Measurements from ENCODE around the gene SETD1B.
"Not testable (repeated sequence)": the region's sequence is repeated elsewhere in the genome, so short reads cannot be mapped to it uniquely, and the experiment has no call there.

SETD1B gene

DNA sequence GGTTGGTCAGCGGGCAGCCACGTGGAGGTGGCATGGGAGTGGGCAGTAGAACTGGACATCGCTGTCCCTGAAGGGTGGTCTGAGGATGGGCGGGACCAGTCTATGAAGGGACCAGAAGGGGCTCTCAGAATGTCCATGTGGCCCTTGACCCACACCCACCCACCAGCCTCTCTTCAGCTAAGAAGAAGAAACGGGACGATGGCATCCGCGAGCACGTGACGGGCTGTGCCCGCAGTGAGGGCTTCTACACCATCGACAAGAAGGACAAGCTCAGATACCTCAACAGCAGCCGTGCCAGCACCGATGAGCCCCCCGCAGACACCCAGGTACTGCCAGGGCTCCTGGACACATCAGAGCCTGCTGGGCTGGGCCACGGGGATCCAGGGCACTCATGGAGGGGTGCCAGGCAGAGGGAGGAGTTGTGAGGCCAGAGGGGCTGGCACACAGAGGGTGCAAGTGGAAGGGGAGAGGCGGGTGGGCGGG is 21.3 kb downstream of the SETD1B start:
- DNase-seq (ENCODE audit: low read depth), result no peak

DNA sequence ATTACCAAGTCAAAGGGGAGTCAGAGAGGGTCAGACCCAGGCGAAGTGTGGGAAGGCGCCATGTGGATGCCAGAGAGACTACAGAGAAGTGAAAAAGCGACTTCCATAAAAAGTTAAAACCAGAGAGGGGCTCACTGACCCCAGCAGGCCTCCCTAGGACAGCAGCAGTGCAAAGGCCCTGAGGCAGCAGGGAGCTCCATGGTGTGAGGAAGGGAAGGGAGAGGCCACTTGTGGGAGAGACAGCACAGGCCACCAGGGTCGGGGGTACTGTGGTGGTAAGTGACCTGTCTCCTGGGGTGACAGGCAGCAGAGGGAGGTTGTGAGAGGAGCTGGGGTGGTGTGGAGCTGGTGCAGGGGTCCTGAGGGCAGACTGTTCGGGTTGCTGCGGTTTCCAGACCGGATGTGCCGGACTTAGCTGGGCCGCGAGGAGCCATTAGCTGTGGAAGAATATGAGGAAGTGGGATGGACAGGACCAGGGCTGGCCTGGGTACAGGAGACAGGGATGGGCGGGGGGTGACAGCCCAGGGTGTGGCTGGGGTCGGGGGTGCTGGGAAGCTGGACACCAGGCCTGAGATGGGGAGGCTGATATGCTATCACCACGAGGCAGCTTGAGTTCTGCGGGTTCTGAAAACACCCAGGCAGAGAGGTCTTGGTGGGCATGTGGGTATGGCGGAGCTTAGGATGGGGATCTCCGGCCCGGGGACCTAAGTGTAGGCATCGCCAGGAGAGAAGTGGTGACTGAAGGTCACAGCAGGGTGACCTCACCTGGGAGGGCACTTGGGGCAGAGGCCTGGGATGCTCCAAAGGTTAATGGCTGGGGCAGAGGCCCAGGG is 22.7 kb downstream of the SETD1B start:
- DNase-seq (ENCODE audit: low read depth), result no peak

DNA sequence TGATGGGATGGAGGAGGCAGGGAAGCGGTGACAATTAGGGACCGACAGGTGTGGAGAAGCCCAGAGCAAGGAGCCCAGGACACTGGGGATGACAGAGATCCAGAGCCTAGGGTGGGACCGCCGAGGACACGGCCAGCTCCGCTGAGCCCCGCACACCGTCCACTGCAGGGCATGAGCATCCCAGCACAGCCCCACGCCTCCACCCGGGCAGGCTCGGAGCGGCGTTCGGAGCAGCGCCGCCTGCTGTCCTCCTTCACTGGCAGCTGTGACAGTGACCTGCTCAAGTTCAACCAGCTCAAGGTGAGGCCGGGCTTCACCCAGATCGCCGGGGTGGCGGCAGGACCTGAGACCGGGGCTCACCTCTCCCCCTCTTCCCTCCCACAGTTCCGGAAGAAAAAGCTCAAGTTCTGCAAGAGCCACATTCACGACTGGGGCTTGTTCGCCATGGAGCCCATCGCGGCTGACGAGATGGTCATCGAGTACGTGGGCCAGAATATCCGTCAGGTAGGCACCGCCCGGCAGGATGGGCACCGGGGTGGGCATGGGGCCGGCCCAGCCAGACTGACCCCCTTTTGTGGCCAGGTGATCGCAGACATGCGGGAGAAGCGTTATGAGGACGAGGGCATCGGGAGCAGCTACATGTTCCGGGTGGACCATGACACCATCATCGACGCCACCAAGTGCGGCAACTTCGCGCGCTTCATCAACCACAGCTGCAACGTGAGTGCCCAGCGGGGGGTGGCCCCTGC is 23.7 kb downstream of the SETD1B start:
- DNase-seq (ENCODE audit: low read depth), result no peak

DNA sequence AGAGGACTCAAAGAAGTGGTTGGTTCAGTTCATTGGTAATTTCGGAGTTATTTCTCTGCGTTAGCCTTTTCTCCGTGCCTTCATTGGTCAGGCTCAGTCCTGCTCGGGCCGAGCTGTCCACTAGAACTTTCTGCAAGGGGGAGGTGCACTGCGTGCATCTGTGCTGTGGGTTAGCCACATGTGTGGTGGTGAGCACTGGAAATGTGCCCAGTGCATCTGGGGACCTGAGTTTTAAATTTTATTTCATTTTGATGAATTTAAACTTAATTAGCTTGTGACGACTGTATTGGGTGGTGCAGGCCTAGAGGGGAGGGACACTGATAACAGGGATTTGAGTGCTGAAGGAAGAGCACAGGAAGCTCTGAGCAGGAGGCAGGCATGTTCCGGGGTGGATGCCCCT is 24.5 kb downstream of the SETD1B start:
- no peak for DNase-seq (ENCODE audit: low read depth)

DNA sequence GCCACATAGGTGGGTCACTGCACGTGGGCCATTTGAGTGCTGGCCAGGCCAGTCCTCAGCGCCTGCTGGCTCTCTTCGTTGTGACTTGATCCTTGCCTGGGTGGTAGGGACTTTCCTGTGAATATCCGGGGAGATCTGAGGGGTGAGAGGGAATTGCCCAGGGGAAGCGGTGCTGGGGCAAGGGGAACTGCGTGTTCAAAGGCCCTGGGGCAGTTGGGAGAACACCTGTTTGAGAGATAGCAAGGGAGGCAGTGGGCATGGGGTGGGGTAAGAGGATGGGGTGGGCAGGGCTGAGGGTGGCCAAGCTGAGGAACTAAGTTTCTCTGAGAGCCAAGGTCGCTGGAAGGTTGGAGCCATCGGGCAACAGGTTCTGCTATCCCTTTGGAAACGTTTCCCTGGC is 25.0 kb downstream of the SETD1B start:
- no peak for DNase-seq (ENCODE audit: low read depth)

DNA sequence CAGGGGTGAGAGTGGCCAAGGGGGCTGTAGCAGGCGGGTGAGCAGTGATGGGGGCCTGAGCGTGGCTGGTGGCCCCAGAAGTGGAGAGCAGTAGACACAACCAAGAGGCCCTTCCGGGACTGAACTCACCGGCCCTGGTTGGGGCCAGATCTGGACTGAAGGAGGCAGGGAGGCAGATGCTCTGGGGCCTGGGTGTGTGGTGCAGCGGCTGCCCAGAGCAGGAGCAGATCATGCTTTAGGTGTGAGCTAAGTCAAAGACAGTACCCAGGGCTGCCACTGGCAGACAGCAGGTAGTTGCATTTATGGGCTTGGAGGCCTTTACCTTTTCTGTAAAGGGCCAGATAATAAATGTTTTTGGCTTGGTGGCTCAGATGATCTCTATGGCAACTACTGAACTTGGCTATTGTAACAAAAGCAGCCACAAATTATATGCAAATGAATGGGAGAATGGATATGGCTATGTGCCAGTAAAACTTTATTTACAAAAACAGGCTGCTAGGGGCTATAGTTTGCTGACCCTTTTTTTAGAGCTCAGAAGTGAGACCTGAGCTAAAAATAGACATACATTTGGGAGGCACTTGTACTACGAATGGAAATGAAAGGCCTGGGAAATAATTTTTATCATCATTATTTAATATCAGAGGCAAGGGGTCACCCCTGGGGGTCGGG is 25.6 kb downstream of the SETD1B start:
- no peak for DNase-seq (ENCODE audit: low read depth)

DNA sequence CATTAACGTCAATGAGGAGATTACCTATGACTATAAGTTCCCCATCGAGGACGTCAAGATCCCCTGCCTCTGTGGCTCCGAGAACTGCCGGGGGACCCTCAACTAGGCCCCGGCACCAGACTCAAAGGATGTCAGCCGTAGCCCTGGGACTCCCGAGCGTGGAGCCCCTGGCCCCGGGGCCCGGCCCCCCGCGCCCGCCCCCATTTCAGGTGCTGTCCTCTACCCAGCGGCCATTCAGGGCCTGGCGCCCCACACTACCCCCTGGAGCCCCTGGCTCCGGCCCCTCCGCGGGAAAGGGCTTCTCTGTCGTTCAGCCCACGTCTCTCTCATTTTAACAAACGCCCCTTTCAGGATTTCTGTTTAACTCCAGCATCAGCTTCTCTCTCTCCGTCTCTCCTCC is 26.3 kb downstream of the SETD1B start:
- DNase-seq (ENCODE audit: low read depth), result no peak

DNA sequence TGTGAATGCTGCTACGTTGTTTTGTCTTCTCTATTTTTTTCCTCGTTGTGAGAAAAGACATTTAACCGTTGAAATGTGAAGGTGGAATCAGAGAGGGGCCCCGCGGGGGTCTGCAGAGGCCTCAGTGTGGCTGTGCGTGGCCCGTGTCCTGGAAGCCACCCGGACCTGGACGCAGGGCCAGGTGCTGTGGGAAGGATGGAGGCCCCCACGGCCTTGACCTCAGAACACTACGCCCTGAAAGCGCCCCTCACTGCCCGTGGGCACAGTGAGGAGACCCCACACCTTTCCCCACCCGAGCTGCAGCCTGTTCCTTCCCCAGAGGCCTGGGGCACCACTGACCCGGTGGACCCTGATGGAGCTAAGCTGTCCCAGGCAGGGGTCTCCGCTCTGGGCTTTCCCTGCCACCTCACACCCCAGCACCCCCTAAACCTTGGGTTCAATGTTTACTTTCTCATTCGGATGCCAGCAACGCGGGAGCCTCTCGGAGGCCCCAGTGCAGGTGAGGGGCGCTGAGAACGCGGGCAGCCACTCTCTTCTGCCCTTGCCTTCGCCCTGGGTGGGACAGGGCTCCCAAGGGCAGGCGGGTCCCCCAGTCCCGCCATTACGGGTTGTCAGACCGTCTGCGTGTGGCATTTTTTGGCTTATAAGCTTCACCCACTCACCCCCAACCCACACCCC is 26.9 kb downstream of the SETD1B start:
- DNase-seq (ENCODE audit: low read depth), result no peak

DNA sequence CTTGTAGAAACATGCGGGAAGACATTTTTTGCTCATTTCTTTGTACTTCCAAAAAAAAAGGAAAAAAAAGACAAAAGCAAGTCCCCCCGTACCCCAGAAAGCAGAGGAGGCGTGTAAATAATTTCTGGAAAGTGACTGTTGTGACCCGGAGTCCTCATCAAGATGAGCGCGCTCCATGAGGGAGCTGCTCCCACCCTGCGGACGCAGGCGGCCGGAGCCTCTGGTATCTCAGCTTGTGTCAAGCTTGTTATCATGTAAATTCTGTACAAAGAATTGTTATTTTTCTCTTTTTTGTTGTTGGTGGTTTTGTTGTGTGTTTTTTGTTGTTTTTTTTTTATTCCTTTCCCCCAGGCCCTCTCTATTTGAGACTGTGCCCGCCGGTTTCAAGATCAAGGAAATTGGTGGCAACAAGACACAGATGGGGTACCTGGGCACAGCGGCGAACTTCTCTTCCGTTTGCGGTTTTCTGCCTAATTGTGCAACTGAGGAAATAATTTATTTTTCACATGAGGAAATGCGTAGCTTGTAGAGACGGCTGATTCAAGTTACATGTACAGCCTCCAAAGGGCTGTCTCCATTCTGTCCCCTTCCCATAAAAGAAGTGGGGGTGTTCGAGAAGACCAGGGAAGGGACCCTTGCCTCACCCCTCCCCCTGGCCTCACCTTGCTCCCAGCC is 27.9 kb downstream of the SETD1B start:
- no peak for DNase-seq (ENCODE audit: low read depth)

DNA sequence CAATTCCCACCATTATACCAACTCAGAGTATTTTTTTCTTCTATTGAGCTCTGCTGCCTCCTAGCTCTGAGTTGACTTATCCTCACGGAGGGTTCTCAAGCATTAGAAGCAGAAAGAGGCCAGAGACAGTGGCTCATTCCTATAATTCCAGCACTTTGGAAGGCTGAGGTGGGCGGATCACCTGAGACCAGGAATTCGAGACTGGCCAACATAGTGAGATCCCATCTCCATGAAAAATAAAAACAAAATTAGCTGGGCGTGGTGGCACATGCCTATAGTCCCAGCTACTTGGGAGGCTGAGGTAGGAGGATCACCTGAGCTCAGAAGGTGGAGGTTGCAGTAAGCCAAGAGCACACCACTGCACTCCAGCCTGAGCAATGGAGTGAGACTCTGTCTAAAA is 33.9 kb downstream of the SETD1B start:
- DNase-seq (ENCODE audit: low read depth), result no peak

DNA sequence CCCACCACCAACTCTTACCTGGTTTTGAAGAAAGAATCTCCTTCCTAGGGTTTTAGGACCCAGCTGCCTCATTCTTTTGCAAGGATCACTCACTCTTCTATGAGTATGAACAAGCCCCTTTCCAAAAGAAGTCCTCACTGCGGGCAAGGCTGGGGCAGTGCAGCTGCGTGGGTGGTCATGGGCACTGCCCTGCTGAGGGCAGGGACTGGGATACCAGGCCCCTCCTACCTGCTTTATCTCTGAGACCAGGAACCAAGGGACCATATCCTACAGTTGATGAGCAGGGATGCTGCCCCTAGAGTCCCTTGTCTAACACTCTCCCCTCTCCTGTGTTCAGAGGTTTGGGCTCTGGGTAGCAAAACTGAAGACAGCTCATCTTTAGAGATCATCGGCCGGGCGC is 34.3 kb downstream of the SETD1B start:
- no peak for DNase-seq (ENCODE audit: low read depth)

DNA sequence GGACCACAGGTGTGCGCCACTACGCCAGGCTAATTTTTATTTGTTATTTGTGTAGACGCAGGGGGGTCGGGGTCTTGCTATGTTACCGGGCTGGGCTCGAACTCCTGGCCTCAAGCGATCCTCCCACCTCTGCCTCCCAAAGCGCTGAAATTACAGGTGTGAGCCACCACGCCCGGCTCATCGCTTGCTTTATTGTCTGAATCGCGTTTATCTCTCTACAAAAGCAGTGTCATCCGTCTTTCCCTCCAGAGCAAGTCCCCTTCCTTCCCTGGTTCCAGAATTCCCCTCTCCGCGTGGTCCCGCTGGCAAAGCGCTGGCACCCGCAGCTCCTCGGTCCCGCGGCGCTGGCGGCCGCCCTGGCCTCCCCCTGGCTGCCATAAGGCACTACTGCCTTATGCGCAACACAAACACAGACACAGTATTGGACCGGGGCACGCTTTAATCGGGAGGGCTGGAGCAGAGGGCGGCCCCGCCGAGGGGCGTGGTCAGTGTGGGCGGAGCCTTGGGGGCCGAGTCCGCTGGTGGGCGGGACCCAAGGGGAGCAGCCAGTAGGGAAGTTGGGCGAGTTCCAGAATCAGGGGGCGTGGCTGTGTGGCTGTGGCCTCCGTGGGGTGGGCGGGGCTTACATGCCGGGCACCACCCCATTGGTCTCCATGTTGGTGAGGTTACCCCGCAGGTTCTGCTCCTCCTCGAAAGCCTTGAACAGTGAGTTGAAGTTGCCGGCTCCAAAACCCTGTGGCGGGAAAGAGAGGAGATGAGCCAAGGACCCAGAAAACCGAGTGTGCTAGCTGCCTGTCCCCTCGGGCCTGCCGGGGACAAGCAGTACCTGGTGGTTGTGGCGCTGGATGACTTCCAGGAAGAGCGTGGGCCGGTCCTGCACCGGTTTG is 35.5 kb downstream of the SETD1B start:
- peak; percentile 100 for DNase-seq (ENCODE audit: low read depth)

DNA sequence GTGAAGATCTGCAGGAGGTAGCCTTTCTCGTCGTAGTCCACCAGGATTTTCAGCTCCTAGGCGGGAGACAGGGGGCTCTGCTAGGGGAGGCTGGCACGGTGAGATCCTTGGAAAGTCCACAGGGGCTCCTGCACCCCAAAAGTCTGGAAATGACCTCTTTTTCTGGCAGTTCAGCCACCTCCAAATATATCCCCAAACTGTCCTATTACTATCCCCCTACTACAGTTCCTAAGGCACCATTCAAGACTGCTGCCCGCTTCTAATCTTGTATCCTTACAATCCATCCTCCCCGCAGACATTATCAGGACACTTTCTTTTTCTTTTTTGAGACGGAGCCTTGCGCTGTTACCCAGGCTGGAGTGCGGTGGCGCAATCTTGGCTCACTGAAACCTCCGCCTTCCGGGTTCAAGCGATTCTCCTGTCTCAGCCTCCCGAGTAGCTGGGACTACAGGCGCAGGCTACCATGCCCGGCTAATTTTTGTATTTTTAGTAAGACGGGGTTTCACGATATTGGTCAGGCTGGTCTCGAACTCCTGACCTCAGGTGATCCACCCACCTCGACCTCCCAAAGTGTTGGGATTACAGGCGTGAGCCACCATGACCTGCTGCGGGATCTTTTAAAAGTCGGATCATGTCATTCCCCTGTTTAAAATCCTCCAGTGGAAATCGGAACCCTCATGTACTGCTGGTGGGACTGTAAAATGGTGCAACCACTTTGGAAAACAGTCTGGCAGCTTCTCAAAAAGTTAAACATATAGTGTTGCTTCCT is 36.4 kb downstream of the SETD1B start:
- no peak for DNase-seq (ENCODE audit: low read depth)

DNA sequence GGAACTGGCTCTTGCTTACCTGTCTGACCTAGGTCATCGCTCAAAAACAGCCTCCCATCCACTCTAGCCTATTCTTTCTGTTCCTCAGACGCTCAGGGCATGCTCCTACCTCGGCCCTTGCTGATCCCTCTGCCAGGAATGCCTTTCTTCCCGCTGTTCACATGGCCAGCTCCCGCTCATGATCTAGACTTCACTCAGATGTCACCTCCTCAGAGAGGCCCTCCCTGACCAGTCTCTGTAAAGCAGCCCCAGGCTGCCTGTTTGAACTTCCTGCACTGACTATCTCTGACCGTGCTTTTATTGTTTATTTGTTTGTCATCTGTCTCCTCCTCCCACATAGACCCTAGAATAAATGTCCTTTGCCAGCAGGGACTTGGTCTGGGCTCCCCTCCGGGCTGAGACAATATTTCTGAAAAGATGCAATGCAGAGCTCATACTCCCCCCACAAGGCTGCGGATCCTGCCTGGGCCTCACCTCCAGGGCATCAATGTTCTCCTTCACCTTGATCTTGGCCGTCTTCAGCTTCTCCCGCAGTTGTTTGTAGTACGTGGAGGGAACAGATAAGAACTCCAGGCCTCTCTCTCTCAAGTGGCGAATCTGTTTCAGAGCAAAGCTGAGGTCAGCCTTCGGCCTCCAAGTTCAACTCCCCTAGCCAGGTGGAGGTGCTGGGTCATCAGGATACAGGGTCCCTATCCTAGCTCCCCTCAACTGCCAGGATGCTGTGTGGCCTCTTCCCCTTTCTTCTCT is 39.6 kb downstream of the SETD1B start:
- DNase-seq (ENCODE audit: low read depth), result no peak

DNA sequence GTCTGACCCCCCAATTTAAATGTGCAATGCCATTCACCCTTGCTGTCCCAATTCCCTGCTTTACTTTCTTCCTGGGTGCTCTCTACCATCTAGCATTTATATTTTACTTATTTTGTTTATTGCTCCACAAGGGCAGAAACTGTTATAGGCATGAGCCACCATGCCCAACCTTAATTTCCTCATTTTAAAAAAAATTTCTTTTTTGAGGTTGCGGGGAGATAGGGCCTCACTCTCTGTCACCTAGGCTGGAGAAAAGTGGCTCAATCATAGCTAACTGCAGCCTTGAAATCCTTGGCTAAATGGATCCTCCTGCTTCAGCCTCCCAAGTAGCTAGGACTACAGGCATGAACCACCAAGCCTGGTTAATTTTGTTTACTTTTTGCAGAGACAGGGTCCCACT is 41.9 kb downstream of the SETD1B start:
- no peak for DNase-seq (ENCODE audit: low read depth)

DNA sequence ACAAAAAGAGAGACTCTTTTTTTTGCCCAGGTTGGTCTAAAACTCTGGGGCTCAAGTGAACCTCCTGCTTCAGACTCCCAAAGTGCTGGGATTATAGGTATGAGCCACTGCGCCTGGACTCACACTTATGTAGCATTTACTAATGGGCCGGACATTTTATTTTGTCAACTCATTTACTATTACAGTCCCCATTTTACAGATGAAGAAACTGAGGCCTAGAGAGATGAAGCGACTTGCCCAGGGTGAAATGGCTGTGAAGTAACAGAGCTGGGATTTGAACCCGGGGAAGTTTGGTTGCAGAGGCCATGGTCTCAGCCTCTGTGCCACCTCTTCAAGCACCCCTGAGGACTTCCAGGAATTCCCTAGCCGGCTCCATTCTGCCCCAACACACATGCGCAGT is 45.4 kb downstream of the SETD1B start:
- no peak for DNase-seq (ENCODE audit: low read depth)

DNA sequence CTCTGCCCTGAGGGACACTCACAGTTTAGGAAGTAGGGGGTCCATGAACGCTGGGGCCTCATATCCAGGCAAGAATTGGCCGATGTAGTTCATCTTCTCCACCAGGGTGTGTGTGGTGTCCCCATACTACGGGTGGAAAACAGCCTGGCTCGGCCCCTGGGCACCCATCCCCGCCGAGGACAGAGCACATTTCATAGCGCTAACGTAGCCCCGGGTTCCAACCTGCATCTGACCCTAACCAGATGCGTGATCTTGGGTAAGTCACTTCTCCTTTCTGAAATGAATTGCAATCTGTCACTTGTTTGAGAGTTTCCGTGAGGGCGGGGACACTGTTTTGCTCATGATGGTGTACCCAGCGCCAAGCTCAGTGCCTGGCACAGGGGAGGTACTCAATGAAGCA is 45.9 kb downstream of the SETD1B start:
- no peak for DNase-seq (ENCODE audit: low read depth)

DNA sequence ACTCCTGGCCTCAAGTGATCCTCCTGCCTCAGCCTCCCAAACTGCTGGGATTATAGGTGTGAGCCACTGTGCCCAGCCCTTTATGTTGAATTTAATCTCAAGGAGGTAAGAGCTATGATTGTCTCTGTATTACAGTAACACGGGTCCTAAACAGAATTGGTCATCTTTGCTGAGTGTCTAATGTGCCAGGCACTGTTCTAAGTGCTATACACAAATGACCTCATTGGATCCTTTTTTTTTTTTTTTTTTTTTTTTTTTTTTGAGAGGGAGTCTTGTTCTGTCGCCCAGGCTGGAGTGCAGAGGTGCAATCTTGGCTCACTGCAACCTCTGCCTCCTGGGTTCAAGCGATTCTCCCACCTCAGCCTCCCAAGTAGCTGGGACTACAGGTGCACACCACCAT is 48.6 kb downstream of the SETD1B start:
- not testable (repeated sequence) for DNase-seq (ENCODE audit: low read depth)
